ENCODE results near the gene NAV2. TPM values are rescaled to one million over a fixed set of nuclear protein-coding genes. Genes with fewer than 3 reads are reported as not detected.

Gene NAV2
- total RNA-seq, 4 donors from 2014 or later = 9.6 to 40.0 (median 23.1) TPM

DNA sequence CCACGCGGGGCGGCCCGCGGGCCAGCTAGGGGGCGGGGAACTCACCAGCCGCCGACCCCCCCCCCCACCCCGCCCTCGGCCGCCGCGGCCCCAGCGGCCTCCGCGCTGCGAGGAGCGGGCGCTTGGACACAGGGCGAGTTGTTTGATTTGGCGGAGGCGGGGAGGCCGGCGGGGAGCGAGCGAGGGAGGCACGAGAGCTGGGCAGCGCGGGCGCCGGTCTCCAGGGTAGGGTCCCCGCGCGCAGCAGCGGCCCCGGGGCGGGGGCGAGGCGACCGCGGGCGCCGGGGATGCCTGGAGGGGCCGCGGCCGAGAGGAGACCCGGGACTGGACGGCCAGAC, 64.4 kb downstream of the NAV2 start:
- no peak for TF ChIP-seq EP300 (IDR thresholded peaks at IDR 0.05; ENCODE audit: low read depth)
- TF ChIP-seq POLR2AphosphoS5 (IDR thresholded peaks at IDR 0.05) = no peak
- TF ChIP-seq POLR2A (IDR thresholded peaks at IDR 0.05) = no peak
- no peak for TF ChIP-seq CTCF (IDR thresholded peaks at IDR 0.05)
- H3K27ac ChIP-seq = peak overlapping the region; percentile 2 to 71 (median 65)
- no peaks in the 10 kb centered on the region for H3K36me3 ChIP-seq
- H3K4me1 ChIP-seq = peaks cover 9 to 24% (median 16%) of the 10 kb centered on the region in 4 donors
- H3K4me3 ChIP-seq = peak overlapping the region; percentile 23 to 60 (median 50)
- WGBS, 2 donors (ENCODE audit: low coverage in 1 of 2) = 0 to 2% methylated on average over 5 to 29 of the region's 48 CpGs
- intact Hi-C loops (cut with DNase I; ENCODE audit: low total_unique reads) = no loop called here
- in situ Hi-C loops (cut with MboI; ENCODE audit: low pct_ligation_motif_present in 1 of 4, low pct_unique_long_range_greater_than_20kb in 1 of 4, low sequenced_read_pairs in 3 of 4) = no loop called here
- DNase-seq = peak; percentile 40
- H3K27me3 ChIP-seq = peaks cover 11% of the 10 kb centered on the region
- H3K9me3 ChIP-seq = no peaks in the 10 kb centered on the region

GRCh38 chr11:19777377-19778102, 64.9 kb downstream of the NAV2 start:
- peaks cover 9 to 24% (median 16%) of the 10 kb centered on the region in 4 donors for H3K4me1 ChIP-seq
- no peaks in the 10 kb centered on the region for H3K9me3 ChIP-seq
- intact Hi-C loops (cut with DNase I; ENCODE audit: low total_unique reads) = no loop called here
- H3K27ac ChIP-seq = peak overlapping the region; percentile 2 to 71 (median 65)
- in situ Hi-C loops (cut with MboI; ENCODE audit: low pct_ligation_motif_present in 1 of 4, low pct_unique_long_range_greater_than_20kb in 1 of 4, low sequenced_read_pairs in 3 of 4) = no loop called here
- 4% methylated on average over 29 of the region's 29 CpGs; no CpG with 5 or more reads in 1 of the 2 donors for WGBS, 2 donors (ENCODE audit: low coverage in 1 of 2)
- no peak for DNase-seq
- TF ChIP-seq POLR2A (IDR thresholded peaks at IDR 0.05) = peak; percentile 17
- TF ChIP-seq POLR2AphosphoS5 (IDR thresholded peaks at IDR 0.05) = peak in 1 of 3 donors; percentile 23
- no peak for TF ChIP-seq EP300 (IDR thresholded peaks at IDR 0.05; ENCODE audit: low read depth)
- no peak for TF ChIP-seq CTCF (IDR thresholded peaks at IDR 0.05)
- peak overlapping the region; percentile 23 to 60 (median 50) for H3K4me3 ChIP-seq
- H3K27me3 ChIP-seq = peaks cover 11% of the 10 kb centered on the region
- H3K36me3 ChIP-seq = no peaks in the 10 kb centered on the region

DNA sequence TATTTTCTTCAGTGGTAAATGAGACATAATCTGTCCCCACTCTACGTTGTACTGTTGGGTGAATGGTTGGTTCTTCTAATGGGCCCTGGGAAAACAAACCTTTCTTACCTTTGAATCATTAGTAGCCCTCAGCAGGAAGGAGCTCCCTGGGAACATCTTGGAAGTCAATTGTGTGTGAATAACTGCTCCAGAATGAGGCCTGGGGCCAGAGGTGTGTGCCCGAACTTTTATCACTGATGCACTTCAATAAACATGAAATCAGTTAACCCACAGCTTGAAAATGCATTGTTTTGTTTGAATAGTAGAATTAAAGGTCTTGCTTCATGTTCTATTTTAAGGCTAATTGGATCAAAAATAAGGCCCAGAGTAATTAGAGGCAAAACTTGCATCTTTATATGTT, 67.1 kb downstream of the NAV2 start:
- no peak for DNase-seq
- no peak for TF ChIP-seq CTCF (IDR thresholded peaks at IDR 0.05)
- TF ChIP-seq POLR2AphosphoS5 (IDR thresholded peaks at IDR 0.05) = no peak
- TF ChIP-seq EP300 (IDR thresholded peaks at IDR 0.05; ENCODE audit: low read depth) = no peak
- no peak for TF ChIP-seq POLR2A (IDR thresholded peaks at IDR 0.05)
- H3K4me3 ChIP-seq = no peak overlapping the region
- H3K27ac ChIP-seq = no peak overlapping the region
- H3K9me3 ChIP-seq = no peaks in the 10 kb centered on the region
- no peaks in the 10 kb centered on the region for H3K36me3 ChIP-seq
- in situ Hi-C loops (cut with MboI; ENCODE audit: low pct_ligation_motif_present in 1 of 4, low pct_unique_long_range_greater_than_20kb in 1 of 4, low sequenced_read_pairs in 3 of 4) (no loop called here), intact Hi-C loops (cut with DNase I; ENCODE audit: low total_unique reads) (no loop called here)
- peaks cover 11% of the 10 kb centered on the region for H3K27me3 ChIP-seq
- peaks cover 9 to 24% (median 16%) of the 10 kb centered on the region in 4 donors for H3K4me1 ChIP-seq
- 79 to 88% methylated on average over 1 to 2 of the region's 2 CpGs for WGBS, 2 donors (ENCODE audit: low coverage in 1 of 2)

DNA sequence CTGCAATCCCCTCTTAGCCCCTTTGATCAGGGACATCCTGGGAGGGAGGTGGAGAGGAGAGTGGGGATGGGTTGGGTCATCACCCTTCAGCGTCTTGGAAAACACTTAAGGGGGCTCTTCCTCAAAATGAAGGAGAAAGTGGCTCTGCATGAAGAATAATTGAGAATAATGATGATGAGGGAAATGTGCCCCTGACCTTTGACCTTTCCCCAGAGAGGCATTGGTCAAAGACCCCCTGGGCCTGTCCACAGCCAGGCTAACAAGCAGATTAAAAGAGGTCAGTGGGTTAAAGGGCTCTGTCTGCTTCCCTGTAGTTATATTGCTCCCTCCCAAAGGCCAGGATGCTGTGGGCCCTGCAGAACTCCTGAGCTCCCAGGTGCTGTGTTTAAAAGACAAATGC, 68.7 kb downstream of the NAV2 start:
- peaks cover 7% of the 10 kb centered on the region for H3K27me3 ChIP-seq
- H3K9me3 ChIP-seq = no peaks in the 10 kb centered on the region
- in situ Hi-C loops (cut with MboI; ENCODE audit: low pct_ligation_motif_present in 1 of 4, low pct_unique_long_range_greater_than_20kb in 1 of 4, low sequenced_read_pairs in 3 of 4) (no loop called here), intact Hi-C loops (cut with DNase I; ENCODE audit: low total_unique reads) (no loop called here)
- no peak overlapping the region for H3K27ac ChIP-seq
- no peak for DNase-seq
- TF ChIP-seq POLR2AphosphoS5 (IDR thresholded peaks at IDR 0.05) (no peak), CTCF (IDR thresholded peaks at IDR 0.05) (no peak), EP300 (IDR thresholded peaks at IDR 0.05; ENCODE audit: low read depth) (no peak), POLR2A (IDR thresholded peaks at IDR 0.05) (no peak)
- no peaks in the 10 kb centered on the region for H3K36me3 ChIP-seq
- WGBS, 2 donors (ENCODE audit: low coverage in 1 of 2) = 93% methylated on average over 1 of the region's 1 CpG; no CpG with 5 or more reads in 1 of the 2 donors
- H3K4me3 ChIP-seq = no peak overlapping the region
- peaks cover 5 to 19% (median 12%) of the 10 kb centered on the region in 4 donors for H3K4me1 ChIP-seq

Measured in transverse colon (tissue), 4 donors.